ENCODE data around the gene WDR35.

The WDR35 gene

GRCh38 chr2:20018601-20019152, 28.8 kb upstream of the WDR35 start:
- TF ChIP-seq GATA1 (IDR thresholded peaks at IDR 0.05; ENCODE audit: low read depth, low read length) (no peak), POLR2A (IDR thresholded peaks at IDR 0.05; ENCODE audit: low read length) (no peak)
- DNase-seq = no peak

GRCh38 chr2:20016346-20016745, 26.4 kb upstream of the WDR35 start:
- no peak for DNase-seq
- no peak for TF ChIP-seq POLR2A (IDR thresholded peaks at IDR 0.05; ENCODE audit: low read length)

GRCh38 chr2:20015482-20016083, 25.7 kb upstream of the WDR35 start:
- peak; percentile 47 to 63 for DNase-seq
- TF ChIP-seq GATA1 (IDR thresholded peaks at IDR 0.05; ENCODE audit: low read depth, low read length) = no peak
- TF ChIP-seq POLR2A (IDR thresholded peaks at IDR 0.05; ENCODE audit: low read length) = no peak

GRCh38 chr2:20013126-20013849, 23.4 kb upstream of the WDR35 start:
- no peak for DNase-seq
- TF ChIP-seq POLR2A (IDR thresholded peaks at IDR 0.05; ENCODE audit: low read length) = no peak
- TF ChIP-seq GATA1 (IDR thresholded peaks at IDR 0.05; ENCODE audit: low read depth, low read length) = no peak

- DNase-seq = peak; percentile 5 to 7
- TF ChIP-seq GATA1 (IDR thresholded peaks at IDR 0.05; ENCODE audit: low read depth, low read length) = no peak
- TF ChIP-seq POLR2A (IDR thresholded peaks at IDR 0.05; ENCODE audit: low read length) = no peak
Observed at GRCh38 chr2:20012282-20013125, 22.6 kb upstream of the WDR35 start, which contains the start of gene MATN3. TSS of gene MATN3 (minus strand) at chr2:20012668. CDS start at chr2:20012631, 37 bp downstream.

- TF ChIP-seq GATA1 (IDR thresholded peaks at IDR 0.05; ENCODE audit: low read depth, low read length) (no peak), POLR2A (IDR thresholded peaks at IDR 0.05; ENCODE audit: low read length) (no peak)
- no peak for DNase-seq
Observed at GRCh38 chr2:20012032-20012281, 22.1 kb upstream of the WDR35 start.

GRCh38 chr2:20011276-20012031, 21.5 kb upstream of the WDR35 start:
- TF ChIP-seq POLR2A (IDR thresholded peaks at IDR 0.05; ENCODE audit: low read length) (no peak), GATA1 (IDR thresholded peaks at IDR 0.05; ENCODE audit: low read depth, low read length) (no peak)
- no peak for DNase-seq

- TF ChIP-seq GATA1 (IDR thresholded peaks at IDR 0.05; ENCODE audit: low read depth, low read length) (no peak), POLR2A (IDR thresholded peaks at IDR 0.05; ENCODE audit: low read length) (no peak)
- no peak for DNase-seq
Observed at GRCh38 chr2:20008703-20009102, 18.8 kb upstream of the WDR35 start.

- DNase-seq = no peak
- TF ChIP-seq GATA1 (IDR thresholded peaks at IDR 0.05; ENCODE audit: low read depth, low read length) = no peak
- no peak for TF ChIP-seq POLR2A (IDR thresholded peaks at IDR 0.05; ENCODE audit: low read length)
Observed at GRCh38 chr2:20005891-20006470, 16.1 kb upstream of the WDR35 start.

- DNase-seq = no peak
- TF ChIP-seq POLR2A (IDR thresholded peaks at IDR 0.05; ENCODE audit: low read length) (no peak), GATA1 (IDR thresholded peaks at IDR 0.05; ENCODE audit: low read depth, low read length) (no peak)
Observed at GRCh38 chr2:20005067-20005627, 15.2 kb upstream of the WDR35 start.

- no peak for TF ChIP-seq POLR2A (IDR thresholded peaks at IDR 0.05; ENCODE audit: low read length)
- no peak for TF ChIP-seq GATA1 (IDR thresholded peaks at IDR 0.05; ENCODE audit: low read depth, low read length)
- DNase-seq = no peak
Observed at GRCh38 chr2:20001361-20001863, 11.5 kb upstream of the WDR35 start.

GRCh38 chr2:19993731-19994130, 3.8 kb upstream of the WDR35 start:
- DNase-seq = no peak
- TF ChIP-seq POLR2A (IDR thresholded peaks at IDR 0.05; ENCODE audit: low read length) = no peak
- TF ChIP-seq GATA1 (IDR thresholded peaks at IDR 0.05; ENCODE audit: low read depth, low read length) = no peak

- no peak for DNase-seq
- TF ChIP-seq POLR2A (IDR thresholded peaks at IDR 0.05; ENCODE audit: low read length) = no peak
- TF ChIP-seq GATA1 (IDR thresholded peaks at IDR 0.05; ENCODE audit: low read depth, low read length) = no peak
Observed at GRCh38 chr2:19991895-19992294, 2.0 kb upstream of the WDR35 start.
